PC-9 (cell line): ENCODE results near the gene PIK3R3. TPM values are rescaled to one million over a fixed set of nuclear protein-coding genes. Genes with fewer than 3 reads are reported as not detected.
A peak's percentile ranks its signal among the peaks of the same experiment; 100 is the strongest.

Source experiments
- BruUV-seq: library from RNA; stranded (reverse); fragments of 400-500 nt; replicated peaks from 2 replicates; lab custom pipeline; 2021; lab: Mats Ljungman, UMichigan
- CTCF ChIA-PET: fragments of 300-600 bp; sonication (Branson Sonifier 250); formaldehyde crosslinking; loops from one replicate; lab custom pipeline; 2022; ENCODE audit warnings: antibody characterized with exemption; lab: Charles Lee
- POLR2A ChIA-PET: fragments of 300-600 bp; sonication (Branson Sonifier 250); formaldehyde crosslinking; loops from one replicate; lab custom pipeline; 2022; ENCODE audit warnings: antibody characterized with exemption; ENCODE audit not compliant: unreplicated experiment; lab: Charles Lee
- DNase-seq, 2 experiments: peaks; one replicate each; pipeline versions ENCODE4 v3.0.0 to v3.0.0-alpha.2; 2015 to 2022; ENCODE audit warnings: mixed read lengths in 1 of 2
- H2AFZ ChIP-seq: fragments of 200-600 bp; sonication (generic); 2 replicates; pipeline ENCODE4 v1.8.1; 2017; ENCODE audit warnings: antibody characterized with exemption
- H3F3A ChIP-seq: fragments of 200-600 bp; sonication (generic); 2 replicates; pipeline ENCODE4 v1.8.1; 2017; ENCODE audit warnings: antibody characterized with exemption, mild to moderate bottlenecking, low read depth; ENCODE audit not compliant: insufficient read depth
- H3K27ac ChIP-seq: fragments of 200-600 bp; sonication (generic); 2 replicates; pipeline ENCODE4 v1.6.1; 2016; ENCODE audit warnings: mixed run types
- H3K27me3 ChIP-seq: fragments of 200-600 bp; sonication (generic); 2 replicates; pipeline ENCODE4 v1.6.1; 2016; ENCODE audit warnings: low read depth, mixed run types; ENCODE audit not compliant: insufficient read depth
- H3K36me3 ChIP-seq: fragments of 200-600 bp; sonication (generic); 2 replicates; pipeline ENCODE4 v1.6.1; 2016; ENCODE audit warnings: low read depth, mixed run types
- H3K4me1 ChIP-seq: fragments of 200-600 bp; sonication (generic); replicated peaks from 2 replicates; pipeline ENCODE4 v1.6.1; 2016; ENCODE audit warnings: mixed run types; ENCODE audit not compliant: insufficient read depth
- H3K4me2 ChIP-seq: fragments of 200-600 bp; sonication (generic); 2 replicates; pipeline ENCODE4 v1.6.1; 2017; ENCODE audit warnings: mixed run types
- H3K4me3 ChIP-seq: fragments of 200-600 bp; sonication (generic); 2 replicates; pipeline ENCODE4 v1.6.1; 2016; ENCODE audit warnings: mixed run types
- H3K79me2 ChIP-seq: fragments of 200-600 bp; sonication (generic); 2 replicates; pipeline ENCODE4 v1.6.1; 2017; ENCODE audit warnings: low read depth, mixed run types
- H3K9me2 ChIP-seq: fragments of 200-600 bp; sonication (generic); 2 replicates; pipeline ENCODE4 v1.8.1; 2017; ENCODE audit warnings: mild to moderate bottlenecking; ENCODE audit not compliant: insufficient read depth
- H3K9me3 ChIP-seq: fragments of 200-600 bp; sonication (generic); 2 replicates; pipeline ENCODE4 v1.8.1; 2016; ENCODE audit warnings: low read depth; ENCODE audit not compliant: insufficient read depth
- H4K20me1 ChIP-seq: fragments of 200-600 bp; sonication (generic); 2 replicates; pipeline ENCODE4 v1.8.1; 2017; ENCODE audit not compliant: insufficient read depth
- EZH2 ChIP-seq: fragments of 200-600 bp; sonication (generic); IDR thresholded peaks from 2 replicates; pipeline ENCODE4 v1.8.0; 2017; ENCODE audit warnings: antibody characterized with exemption, low read depth
- intact Hi-C: fragments of 100-400 bp; cut with micrococcal nuclease; formaldehyde crosslinking; loops from one replicate; pipeline ENCODE4 v1.10.0; 2022; ENCODE audit not compliant: unreplicated experiment
- total RNA-seq: library from RNA; stranded (reverse); gene quantifications from 2 replicates; pipeline ENCODE4 v1.2.3, GENCODE V29; 2021
- TF ChIP-seq, protein P1 (sequence below): fragments of 200-600 bp; sonication (generic); conservative IDR thresholded peaks from 2 replicates; pipeline ENCODE4 v1.6.1; 2017; ENCODE audit warnings: mixed run types, antibody characterized with exemption, mild to moderate bottlenecking, moderate library complexity

The PIK3R3 gene
- total RNA-seq, 1 experiment from 2014 or later = 44.2 TPM

DNA sequence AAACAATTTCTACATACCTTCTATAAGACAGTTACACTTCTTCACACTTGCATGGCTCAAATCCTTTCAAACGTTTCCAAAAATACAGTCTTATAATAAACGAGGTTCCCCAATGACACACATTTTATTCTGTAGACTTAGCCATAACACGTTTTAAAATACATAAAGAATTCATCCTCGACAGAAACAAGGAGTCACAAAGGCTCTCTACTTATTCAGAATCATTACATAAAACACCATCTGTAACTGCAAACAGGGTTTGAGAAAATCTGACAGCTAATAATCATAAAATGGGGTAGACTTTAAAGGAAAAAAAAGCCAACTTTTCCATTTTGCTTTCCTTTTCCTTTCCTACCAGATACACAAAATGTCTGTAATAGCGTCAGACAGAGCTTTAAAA lies 1.8 kb downstream of the PIK3R3 start:
- ChIA-PET POLR2A (no interaction called here), CTCF (interaction anchor here (0.7 kb wide), 2 partner anchors 46 to 51 kb away, joined by 3 read pairs; no protein-coding TSS in a partner anchor)
- Histone ChIP-seq H3K4me3 (peak overlapping the region; percentile 95), H3K4me2 (peak overlapping the region; percentile 94), H2AFZ (no peak overlapping the region), H3K27me3 (no peaks in the 10 kb centered on the region), H3K36me3 (peaks cover 8% of the 10 kb centered on the region; the same call in 1 of the 2 replicates), H3K9me2 (no peaks in the 10 kb centered on the region), H3K79me2 (peaks cover 75% of the 10 kb centered on the region), H3K9me3 (no peaks in the 10 kb centered on the region), H3F3A (peaks cover 34% of the 10 kb centered on the region), H4K20me1 (peaks cover 15% of the 10 kb centered on the region), H3K27ac (peak overlapping the region; percentile 55), H3K4me1 (peaks cover 43% of the 10 kb centered on the region)
- intact Hi-C loops = loop anchor here (5.0 kb wide), 1 partner anchor 48 kb away; no protein-coding TSS in a partner anchor
- TF ChIP-seq EZH2 = no peak
- TF ChIP-seq, protein P1, sequence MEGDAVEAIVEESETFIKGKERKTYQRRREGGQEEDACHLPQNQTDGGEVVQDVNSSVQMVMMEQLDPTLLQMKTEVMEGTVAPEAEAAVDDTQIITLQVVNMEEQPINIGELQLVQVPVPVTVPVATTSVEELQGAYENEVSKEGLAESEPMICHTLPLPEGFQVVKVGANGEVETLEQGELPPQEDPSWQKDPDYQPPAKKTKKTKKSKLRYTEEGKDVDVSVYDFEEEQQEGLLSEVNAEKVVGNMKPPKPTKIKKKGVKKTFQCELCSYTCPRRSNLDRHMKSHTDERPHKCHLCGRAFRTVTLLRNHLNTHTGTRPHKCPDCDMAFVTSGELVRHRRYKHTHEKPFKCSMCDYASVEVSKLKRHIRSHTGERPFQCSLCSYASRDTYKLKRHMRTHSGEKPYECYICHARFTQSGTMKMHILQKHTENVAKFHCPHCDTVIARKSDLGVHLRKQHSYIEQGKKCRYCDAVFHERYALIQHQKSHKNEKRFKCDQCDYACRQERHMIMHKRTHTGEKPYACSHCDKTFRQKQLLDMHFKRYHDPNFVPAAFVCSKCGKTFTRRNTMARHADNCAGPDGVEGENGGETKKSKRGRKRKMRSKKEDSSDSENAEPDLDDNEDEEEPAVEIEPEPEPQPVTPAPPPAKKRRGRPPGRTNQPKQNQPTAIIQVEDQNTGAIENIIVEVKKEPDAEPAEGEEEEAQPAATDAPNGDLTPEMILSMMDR = no peak
- no TSS peak for BruUV-seq
- no peak for DNase-seq

DNA sequence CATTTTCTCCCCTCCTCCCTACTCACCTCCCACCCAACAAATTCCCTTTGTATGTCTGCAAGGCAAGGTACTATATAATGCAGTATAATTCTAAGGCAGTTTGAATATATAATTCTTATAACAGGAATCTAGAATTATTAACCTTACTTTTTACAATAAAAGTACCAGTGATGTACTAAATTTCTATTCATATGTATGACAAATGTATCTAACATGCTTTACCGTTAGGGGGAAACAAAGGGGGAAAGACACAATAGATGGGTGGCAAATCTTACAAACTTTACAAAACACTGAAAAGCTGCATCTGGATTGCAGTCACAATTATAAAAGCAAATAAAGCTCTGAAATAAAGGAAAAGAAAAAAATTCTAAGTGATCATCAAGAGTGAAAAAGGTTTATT lies 2.3 kb downstream of the PIK3R3 start:
- H3K27me3 ChIP-seq = no peaks in the 10 kb centered on the region
- H3K4me3 ChIP-seq = peak overlapping the region; percentile 95
- TF ChIP-seq, protein P1 = no peak; the same call in 1 of the 2 replicates
- TF ChIP-seq EZH2 = no peak
- H3K36me3 ChIP-seq = peaks cover 8% of the 10 kb centered on the region; the same call in 1 of the 2 replicates
- H3K4me2 ChIP-seq = peak overlapping the region; percentile 94
- no TSS peak for BruUV-seq
- H3K79me2 ChIP-seq = peaks cover 80% of the 10 kb centered on the region
- H3K9me2 ChIP-seq = no peaks in the 10 kb centered on the region
- H3K27ac ChIP-seq = peak overlapping the region; percentile 55
- H3K9me3 ChIP-seq = no peaks in the 10 kb centered on the region
- peaks cover 34% of the 10 kb centered on the region for H3F3A ChIP-seq
- no peak for DNase-seq
- ChIA-PET POLR2A (no interaction called here), CTCF (interaction anchor here (0.7 kb wide), 1 partner anchor 46 kb away, joined by 3 read pairs; no protein-coding TSS in a partner anchor)
- peaks cover 15% of the 10 kb centered on the region for H4K20me1 ChIP-seq
- peaks cover 39% of the 10 kb centered on the region for H3K4me1 ChIP-seq
- intact Hi-C loops = loop anchor here (5.0 kb wide), 1 partner anchor 48 kb away; no protein-coding TSS in a partner anchor
- H2AFZ ChIP-seq = no peak overlapping the region

DNA sequence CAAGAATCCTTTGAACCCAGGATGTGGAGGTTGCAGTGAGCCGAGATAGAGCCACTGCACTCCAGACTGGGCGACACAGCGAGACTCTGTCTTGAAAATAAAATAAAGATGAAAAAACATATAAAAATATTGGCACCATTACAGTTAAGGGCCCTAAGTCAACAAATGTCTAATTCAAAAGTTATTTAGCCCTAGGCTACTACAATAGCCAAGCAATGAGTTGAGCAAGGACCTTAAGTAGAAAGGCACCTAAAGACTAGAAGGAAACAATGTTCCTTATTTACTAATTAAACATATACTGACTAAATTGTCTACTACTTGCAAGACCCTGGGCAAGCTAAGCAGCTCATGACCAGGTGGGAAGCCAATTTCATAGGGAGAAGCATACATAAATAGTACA lies 4.1 kb downstream of the PIK3R3 start:
- H3K4me1 ChIP-seq = peaks cover 31% of the 10 kb centered on the region
- BruUV-seq = no TSS peak
- H3F3A ChIP-seq = peaks cover 19% of the 10 kb centered on the region
- peaks cover 15% of the 10 kb centered on the region; the same call in 1 of the 2 replicates for H3K36me3 ChIP-seq
- ChIA-PET CTCF (interaction anchor here (0.5 to 0.7 kb wide), 2 partner anchors 233 to 627 kb away, joined by 3 to 4 read pairs; no protein-coding TSS in a partner anchor), POLR2A (interaction anchor here (0.6 to 0.9 kb wide), 3 partner anchors 12 to 75 kb away, joined by 3 to 8 read pairs (median 3); no protein-coding TSS in a partner anchor)
- H3K4me2 ChIP-seq = peak overlapping the region; percentile 94
- intact Hi-C loops = loop anchor here (1.0 kb wide), 1 partner anchor 442 kb away; the partner anchor contains the start of gene GPBP1L1
- TF ChIP-seq, protein P1 = no peak
- no peak for TF ChIP-seq EZH2
- no peaks in the 10 kb centered on the region for H3K27me3 ChIP-seq
- peak overlapping the region; percentile 70 for H3K27ac ChIP-seq
- H4K20me1 ChIP-seq = peaks cover 15% of the 10 kb centered on the region
- DNase-seq = peak; percentile 18 to 95
- H2AFZ ChIP-seq = no peak overlapping the region
- H3K4me3 ChIP-seq = peak overlapping the region; percentile 95; the same call in 1 of the 2 replicates
- peaks cover 90% of the 10 kb centered on the region for H3K79me2 ChIP-seq
- H3K9me3 ChIP-seq = no peaks in the 10 kb centered on the region
- no peaks in the 10 kb centered on the region for H3K9me2 ChIP-seq
